A673 (cell line): ENCODE measurements around the gene DLEC1.

Experiments used
- CTCF ChIP-seq: fragments of 300-800, 200-600 bp; sonication (generic); conservative IDR thresholded peaks from 2 replicates; pipeline ENCODE4 v1.5.1; 2017; ENCODE audit warnings: low read depth, mild to moderate bottlenecking, antibody characterized with exemption, low read length, moderate library complexity, mixed read lengths
- EZH2 ChIP-seq: fragments of 200-600 bp; sonication (generic); IDR thresholded peaks from 2 replicates; pipeline ENCODE4 v1.6.1; 2017; ENCODE audit warnings: borderline replicate concordance, low read depth, mild to moderate bottlenecking, mixed read lengths, antibody characterized with exemption, low read length; ENCODE audit not compliant: poor library complexity, severe bottlenecking

GRCh38 chr3:37993820-37994638 lies 45.0 kb upstream of the DLEC1 start:
- no peak for TF ChIP-seq CTCF
- TF ChIP-seq EZH2, result no peak
